ENCODE measurements around the gene PTPRD.

PTPRD gene

DNA sequence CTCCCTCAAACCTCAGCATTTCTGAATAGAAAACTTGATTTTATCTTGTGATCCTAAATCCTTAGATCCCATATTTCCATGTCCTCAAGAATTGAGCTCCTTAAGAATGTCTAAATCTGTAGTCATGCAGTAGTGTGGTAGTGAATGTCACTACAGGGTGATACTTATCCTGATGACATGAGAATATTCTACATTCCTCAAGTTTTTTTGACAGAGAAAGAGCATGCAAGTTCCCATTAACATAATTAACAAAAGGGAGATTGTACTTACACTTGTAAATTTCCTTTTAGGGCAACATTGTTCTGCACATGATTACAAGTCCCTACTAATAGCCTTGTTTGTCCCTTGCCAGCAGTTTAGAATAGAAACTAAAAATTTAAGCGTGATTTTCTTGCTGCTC, 352.3 kb downstream of the PTPRD start:
- DNase-seq: no peak

DNA sequence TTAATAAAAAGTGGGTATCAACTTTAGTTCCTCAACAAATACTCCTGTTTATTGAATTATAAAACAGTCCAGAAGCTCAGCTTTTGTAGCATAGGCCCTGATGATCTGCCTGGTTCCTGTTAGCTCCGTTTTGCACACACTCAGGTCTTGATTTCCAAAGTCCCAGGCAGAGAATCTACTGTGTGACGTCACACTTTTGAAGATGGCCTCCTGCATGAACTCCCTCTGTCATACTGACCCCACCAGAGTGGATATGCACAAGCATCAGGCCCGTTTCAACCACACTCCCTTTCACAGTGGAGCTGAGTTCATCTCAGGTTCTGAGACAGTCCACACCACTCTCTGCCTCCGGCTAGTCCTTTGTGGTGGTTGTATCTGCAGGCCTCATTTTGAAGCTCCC, 353.1 kb downstream of the PTPRD start:
- no peak for DNase-seq

DNA sequence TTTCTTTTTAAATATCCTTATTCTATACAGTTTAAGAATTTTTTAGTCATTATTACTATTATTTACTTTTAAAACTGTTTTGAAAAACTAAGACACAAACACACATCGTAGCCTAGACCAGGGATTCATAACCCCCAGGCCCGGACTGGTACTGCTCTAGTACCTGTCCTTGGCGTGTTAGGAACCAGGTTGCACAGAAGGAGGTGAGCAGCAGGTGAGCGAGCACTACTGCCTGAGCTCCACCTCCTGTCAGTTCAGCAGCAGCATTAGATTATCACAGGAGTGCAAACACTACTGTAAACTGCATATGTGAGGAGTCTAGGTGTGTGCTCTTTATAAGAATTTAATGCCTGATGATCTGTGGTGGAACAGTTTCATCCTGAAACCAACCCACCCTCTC, 357.0 kb downstream of the PTPRD start:
- DNase-seq: no peak

DNA sequence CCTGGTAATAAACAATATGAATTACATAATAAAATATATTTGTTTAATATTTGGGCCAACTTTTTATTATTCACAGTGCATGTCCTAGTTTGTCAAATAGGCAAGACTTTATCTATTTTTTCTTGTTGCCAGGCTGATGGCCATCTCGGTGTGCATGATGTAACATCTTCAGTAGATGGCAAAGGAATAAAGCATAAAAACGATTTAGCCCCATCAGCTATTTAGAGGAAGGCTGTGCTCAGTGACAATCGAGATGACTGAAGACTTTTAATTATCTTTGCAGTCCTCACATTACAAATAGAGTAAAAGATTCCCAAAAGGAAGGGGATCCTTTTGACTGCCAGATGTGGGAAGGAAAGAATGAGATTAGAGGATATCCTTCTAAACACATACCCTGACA, 358.5 kb downstream of the PTPRD start:
- no peak for DNase-seq

DNA sequence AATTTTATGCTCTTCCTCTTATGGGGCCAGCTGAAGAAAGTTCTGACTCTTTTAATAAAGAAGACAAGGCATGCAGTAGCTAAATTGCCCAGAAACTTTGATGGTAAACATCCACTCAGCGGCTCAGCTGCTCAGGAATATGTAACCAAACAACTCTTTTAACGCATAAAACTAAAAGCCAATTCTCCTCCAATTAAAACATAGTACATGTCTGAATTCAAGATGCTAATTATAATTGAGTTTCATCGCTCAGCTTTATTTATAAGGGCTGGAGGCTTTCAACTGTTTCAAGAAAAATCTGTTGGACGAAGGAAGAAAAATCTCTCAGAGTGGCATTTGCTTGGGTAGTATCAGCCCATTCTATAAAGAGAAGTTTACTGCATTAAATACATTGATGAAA, 359.5 kb downstream of the PTPRD start:
- no peak for DNase-seq

DNA sequence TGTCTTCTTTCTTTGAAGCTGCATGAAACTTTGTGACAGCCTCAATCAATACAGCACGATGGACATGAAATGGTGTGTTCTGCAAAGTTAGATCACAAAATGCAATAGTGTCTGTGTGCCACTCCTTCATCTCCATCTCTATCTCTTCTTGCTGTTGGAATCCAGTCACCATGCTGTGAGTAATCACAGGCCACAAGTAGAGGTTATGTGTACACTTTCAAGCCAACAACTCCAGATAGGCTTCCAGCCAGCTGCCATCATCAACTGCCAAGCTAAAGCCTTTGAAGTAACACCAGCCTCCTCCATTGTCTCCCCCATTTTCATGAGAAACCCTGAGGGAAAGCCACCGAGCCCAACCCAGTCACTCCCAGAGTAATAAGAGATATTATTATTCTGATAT, 360.6 kb downstream of the PTPRD start:
- no peak for DNase-seq

DNA sequence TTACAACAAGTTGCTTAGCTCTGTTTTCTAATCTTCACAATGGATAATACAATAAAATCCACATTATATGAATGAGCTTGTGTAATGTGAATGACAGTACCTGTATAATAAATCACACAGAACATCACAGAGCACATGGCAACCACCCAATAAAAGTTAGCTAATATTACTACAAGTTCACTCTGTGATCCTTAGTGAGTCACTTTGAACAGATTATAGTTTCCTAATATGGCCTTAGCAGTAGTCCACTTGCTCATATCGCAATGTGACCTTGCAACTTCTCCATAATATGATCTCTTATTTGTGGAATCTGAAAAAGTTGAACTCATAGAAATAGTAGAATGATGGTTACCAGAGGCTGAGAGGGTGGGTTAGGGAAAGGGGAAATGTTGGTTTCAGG, 361.3 kb downstream of the PTPRD start:
- no peak for DNase-seq

DNA sequence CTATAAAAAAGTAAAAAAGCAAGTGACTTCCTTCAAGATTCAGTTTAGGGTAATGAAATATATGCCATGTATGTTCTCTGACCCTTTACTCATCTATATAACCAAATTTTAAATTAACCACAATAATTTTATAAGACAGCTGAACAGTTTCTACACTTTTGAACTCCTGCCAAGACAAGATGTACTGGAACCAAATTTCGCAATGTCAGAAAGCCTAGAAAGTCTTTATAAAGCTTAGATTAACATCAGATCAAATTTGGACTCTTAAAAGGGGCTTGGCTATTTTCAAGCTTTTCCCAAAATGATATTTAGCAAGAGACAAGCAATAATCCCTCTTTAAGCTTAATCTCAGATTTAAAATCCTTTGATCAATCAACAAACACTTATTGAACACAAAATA, 362.6 kb downstream of the PTPRD start:
- DNase-seq: no peak

DNA sequence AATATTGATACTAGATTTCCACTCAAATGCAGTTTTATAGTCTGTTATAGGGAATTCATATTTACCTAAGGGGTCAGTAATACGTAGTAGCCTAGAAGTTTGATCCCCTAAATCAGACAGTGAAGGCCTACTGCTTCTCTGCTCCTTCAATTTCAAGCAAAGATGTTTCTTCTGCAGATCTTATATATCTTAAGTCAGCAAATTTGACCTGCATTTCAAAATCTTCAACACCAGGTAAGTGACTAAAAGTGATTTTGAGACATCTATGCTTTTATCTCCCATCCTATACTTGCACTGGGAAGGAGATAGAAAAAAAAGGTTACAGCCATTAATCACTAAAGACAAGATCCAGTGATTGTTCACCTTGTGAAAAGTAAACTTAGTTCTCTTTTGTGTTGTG, 363.9 kb downstream of the PTPRD start:
- no peak for DNase-seq

DNA sequence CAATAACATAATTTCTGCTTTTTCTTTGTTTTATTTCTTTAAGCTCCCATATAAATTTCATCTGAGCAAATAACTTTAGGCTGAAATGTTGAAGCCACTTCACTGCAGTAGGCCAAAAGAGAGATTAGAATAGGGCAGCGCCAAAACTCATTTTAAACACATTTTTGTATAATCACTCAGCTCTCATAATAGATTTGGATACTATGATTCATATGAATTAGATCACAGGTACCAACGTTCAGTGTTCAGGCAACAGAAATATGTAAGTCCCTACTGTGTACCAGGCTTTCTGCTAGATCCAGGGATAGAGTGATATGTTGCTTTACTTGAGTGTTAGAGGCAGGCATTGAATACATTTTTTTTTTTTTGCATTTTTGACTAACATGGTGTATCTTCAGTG, 370.5 kb downstream of the PTPRD start:
- no peak for DNase-seq

DNA sequence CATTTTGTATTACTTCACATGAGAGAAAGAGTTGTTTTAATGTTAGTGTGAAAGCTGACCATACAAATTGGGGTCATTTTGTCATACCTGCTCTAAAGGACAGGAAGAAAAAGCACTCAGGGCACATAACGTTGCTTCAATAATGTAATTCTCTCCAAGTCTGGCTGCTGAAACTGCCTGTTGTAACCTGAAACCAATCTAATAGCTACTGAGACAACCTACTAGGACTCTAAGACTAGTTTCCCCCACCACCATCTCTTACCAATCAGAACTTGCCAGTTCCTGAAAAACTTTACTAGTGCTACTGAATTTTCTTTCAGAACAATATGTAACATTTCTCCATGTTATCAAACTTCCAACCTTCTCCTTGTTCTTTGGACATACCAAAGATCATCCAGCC, 374.7 kb downstream of the PTPRD start:
- DNase-seq: no peak

DNA sequence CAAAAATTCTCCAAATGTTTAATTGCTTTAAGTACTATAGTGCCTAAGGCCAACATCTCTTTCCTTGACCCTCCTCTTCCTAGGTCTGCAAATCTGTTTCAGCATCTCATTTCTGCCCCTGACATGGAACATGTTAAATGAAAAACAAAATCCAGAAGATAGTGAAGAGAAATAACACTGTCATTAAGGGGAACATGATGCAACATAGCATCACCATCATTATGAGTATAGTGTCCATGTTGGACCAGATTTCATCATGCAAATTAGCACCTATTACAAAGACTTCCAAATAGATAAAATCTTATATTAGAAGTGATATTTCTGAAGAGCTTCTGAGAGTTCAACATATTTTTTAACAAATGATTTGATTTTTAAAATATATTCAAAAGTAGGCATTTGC, 375.2 kb downstream of the PTPRD start:
- no peak for DNase-seq

DNA sequence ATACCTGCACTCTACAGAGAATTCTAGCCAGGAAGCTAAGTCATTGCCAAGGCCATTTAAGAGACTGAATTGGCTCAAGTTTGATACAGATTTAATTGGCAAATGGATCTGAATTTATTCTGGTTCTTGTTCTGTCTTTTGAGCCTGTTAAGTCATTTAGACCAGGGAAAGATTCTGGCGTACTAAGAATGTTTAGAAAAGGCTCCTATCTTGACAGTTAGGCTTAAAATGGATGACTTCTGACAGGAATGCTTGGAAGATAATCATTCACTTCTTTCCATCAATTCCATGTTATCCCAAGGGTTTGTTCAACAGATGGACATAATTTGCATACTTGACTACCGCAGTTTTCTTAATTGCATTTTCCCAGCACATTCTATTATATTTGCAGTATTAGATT, 376.6 kb downstream of the PTPRD start:
- no peak for DNase-seq

DNA sequence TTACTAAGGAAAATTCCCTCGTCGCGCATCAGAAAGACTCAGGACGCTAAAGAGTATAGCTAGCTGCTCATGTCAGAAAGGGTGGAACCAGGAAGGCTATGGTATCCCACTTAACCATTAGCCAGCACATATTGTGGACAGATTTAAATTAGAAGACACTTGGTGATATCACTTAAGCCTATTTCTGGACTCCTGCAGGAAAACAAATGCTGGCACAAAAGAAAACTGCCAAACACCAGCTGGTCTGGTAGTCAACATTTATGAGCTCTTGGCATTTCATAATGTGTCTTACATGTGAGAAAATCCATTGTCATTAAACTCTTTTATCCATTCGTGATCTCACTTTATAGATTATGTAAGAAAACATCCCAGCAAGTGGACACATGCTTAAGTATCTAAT, 377.4 kb downstream of the PTPRD start:
- no peak for DNase-seq

DNA sequence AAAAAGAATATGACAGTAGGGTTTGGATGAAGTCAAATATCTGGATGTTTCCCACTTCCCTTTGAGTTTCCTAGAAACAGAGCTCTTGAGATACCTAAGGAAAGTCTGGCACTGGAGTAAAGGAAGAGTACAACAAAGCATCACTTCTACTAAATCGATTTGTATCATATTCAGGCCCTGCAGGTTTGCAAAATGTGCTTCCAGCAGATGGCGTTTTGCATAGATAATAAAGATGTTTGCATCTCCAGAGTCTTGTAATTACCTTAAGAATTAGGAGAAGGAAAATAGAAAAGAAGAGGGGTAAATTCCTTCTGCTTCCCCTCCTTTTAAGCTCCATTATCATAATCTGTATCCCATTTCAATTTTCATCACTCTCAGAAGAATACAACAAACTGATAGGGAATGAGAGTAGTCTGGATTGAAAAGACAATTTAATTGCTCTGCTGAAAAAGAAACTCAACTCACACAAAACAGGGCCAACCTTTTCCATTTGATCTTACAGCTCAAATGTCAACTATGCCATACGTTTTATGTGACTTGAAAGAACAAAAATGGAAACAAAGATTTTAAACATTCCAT, 380.4 kb downstream of the PTPRD start:
- no peak for DNase-seq

DNA sequence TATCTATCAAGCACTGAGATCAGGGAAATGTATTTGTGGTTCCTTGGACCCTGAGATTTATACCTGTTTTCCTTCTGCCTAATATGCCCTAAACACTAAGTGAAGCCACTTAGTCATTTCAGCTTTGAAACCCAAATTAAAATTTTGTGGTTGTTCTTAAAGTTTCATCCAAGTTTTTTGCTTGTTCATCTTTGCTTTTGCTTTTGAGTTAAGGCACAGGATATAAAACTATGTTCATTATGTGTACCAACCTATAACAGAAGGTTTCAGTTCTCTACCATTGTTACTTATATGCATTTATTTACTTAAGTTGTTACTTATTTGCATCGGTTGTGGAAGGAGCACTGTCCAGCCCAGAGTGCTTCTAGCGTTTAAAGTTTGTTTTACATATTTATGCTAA, 382.3 kb downstream of the PTPRD start:
- no peak for DNase-seq

DNA sequence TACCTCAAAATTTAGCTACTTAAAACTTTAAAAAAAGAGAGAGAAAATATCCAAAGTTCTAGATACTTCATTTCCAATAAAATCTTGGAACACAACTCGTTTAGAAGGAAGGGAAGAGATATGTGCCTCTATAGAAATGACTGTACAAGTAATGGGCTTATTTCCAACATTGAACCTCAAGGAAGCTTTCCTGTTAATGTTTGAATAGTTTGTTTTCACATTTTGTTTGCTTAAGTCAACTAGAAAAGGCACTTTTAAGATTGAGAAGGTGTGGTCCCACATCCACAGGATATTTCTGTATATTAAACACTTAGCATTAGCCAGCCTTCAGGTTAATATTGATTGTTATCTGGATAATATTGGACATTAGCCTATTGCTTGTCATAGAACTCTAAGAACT, 384.7 kb downstream of the PTPRD start:
- no peak for DNase-seq

DNA sequence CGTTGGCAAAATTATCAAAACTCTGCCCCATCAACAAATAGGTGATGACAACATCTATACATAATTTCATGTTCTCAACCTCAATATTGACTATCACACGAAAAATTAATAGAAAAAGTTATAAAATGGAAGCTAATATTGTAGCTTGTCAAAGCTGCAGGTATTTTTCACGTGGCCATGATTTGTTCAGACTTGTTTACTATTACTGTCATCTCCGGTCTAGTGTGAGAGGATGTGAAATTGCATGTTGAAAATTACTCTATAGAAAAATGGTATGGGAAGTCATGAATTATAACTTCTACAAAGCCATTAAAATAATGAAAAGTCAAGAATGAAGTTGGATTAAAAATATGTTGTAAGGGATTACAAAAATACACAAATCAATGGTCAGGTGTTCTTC, 385.8 kb downstream of the PTPRD start:
- DNase-seq: no peak

DNA sequence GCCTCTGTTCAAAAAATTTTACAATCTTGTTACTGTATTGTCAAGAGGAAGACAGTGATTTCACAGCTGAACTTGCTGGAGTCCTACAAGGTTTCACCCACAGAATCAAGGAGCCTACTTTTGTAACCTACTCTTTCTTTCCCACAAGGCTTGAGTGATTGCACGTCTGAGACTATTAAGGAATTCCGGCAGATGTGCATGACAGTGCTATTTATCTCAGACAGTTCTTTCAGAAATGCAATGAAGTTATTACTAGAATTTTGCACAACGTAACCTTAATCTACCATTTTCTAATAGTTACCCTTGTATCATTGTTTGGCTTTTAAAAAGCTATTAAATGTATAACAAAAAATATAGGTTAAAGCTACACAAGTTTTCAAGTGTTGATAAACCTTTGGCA, 400.1 kb downstream of the PTPRD start:
- no peak for DNase-seq

DNA sequence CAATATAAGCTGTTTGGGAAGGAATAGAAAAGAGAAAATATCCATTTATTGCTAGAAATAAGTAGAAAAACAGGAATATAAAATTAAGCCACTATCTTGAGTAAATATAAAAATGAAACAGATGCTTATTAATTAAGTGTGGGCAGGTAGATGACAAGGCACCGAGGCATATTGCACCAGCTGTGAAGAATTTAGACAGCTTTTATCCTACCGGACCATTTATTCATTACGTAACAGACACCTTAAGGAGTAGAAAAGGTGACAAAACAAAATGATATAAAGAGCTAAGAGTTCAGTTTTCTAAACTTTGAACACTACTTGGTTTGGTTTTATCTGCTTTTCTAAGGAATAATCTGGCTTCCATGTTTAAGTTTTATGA, 404.1 kb downstream of the PTPRD start:
- no peak for DNase-seq

DNA sequence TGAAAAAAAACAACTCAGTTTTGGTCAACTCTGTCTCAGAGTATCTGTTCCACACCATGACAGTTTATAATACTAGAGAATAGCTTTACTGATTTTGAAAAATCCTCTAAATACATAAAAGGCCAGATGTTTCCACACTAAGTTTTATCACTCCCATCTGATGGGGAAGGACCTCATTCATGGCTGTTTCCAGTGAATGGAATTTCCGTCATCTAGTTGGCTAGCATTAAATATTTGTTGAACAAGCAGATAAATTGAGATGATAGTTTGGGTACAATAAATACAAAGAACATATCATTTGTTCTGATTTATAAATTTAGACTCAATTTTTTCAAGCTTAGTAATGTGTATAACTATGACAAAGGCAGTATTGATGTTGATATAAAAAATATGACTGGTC, 408.5 kb downstream of the PTPRD start:
- no peak for DNase-seq

DNA sequence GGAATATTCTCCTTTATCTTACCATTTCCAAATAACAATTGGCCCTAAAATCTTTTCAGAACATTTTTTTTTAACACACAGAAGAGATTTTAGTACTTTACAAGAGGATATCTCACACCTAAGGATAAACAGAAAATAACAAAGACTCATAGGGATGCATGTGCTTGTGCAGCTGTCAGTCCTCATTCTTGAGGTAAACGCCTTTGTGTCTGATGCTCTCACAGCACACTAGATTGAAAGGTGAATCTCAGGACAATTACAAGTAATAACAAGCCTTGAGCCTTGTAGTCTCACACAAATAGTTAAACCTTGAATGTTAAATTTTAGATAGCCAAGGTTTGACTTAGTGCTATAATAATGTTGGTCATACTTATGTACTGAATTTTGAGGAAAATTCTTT, 439.2 kb downstream of the PTPRD start:
- no peak for DNase-seq

DNA sequence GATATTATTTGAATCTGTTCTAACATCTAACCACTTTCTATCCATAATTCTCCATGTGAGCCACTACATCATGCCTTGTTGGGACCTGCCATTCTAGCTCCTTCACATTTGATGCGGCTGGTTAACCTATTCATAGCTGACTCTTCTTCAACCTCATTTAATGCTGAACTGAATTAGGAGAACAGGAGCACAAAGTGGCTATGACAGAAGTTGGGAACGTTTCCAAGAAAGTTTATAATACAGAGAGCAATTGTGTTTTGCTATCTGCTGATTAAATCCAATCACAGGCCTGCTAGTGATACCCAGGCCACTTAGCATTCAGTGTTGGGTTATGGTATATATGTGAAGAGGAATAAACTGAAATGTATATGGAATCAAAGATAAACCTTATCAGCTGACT, 440.3 kb downstream of the PTPRD start:
- DNase-seq: no peak

DNA sequence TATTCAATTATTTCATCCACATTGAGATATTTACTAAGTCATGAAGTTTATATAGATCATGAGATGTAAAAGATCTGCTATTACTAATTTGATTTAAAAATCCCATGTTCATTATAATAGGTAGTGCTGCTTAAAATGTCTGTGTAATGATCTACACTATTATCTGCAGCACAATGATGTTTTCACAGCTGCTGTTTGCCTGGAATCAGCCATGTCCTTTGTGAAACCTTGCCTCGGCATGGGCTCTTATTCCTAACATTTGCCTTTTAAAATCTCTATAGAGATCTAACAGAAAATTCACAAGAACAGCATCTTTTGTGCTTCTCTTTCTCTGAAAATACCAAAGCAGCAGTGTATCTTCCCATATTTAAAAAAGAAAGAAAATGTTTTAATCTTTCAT, 444.6 kb downstream of the PTPRD start:
- DNase-seq: no peak

DNA sequence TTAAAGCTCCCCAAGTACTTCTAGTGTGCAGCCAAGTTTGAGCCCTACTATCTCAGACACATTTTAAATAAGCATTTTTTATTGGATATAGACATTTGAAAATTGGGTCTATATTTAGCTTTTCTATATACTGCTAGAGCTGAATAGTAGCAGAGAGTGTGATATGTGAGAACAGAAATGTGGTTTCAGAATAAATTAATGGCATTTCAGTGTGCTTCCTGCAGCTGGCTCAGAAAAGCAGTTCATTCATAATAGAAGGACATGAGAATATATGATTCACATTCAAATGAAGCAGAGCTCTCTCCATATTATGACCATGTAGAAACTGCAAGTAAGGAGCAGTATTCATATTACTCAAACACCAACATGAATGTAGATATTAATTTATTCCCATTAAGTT, 464.0 kb downstream of the PTPRD start:
- DNase-seq: no peak
